GM18517 (cell line): ENCODE data around the gene DMWD.

Experiments used
- ATAC-seq: cut with Tn5 transposase; IDR thresholded peaks from one replicate; pipeline ENCODE4 v1.9.1; 2021; ENCODE audit warnings: mild to moderate bottlenecking, moderate library complexity; ENCODE audit not compliant: unreplicated experiment

Gene DMWD, protein sequence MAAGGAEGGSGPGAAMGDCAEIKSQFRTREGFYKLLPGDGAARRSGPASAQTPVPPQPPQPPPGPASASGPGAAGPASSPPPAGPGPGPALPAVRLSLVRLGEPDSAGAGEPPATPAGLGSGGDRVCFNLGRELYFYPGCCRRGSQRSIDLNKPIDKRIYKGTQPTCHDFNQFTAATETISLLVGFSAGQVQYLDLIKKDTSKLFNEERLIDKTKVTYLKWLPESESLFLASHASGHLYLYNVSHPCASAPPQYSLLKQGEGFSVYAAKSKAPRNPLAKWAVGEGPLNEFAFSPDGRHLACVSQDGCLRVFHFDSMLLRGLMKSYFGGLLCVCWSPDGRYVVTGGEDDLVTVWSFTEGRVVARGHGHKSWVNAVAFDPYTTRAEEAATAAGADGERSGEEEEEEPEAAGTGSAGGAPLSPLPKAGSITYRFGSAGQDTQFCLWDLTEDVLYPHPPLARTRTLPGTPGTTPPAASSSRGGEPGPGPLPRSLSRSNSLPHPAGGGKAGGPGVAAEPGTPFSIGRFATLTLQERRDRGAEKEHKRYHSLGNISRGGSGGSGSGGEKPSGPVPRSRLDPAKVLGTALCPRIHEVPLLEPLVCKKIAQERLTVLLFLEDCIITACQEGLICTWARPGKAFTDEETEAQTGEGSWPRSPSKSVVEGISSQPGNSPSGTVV

GRCh38 chr19:45792470-45793177, at the start of gene DMWD:
Gene DMWD, minus strand, starts transcription at chr19:45792845. Its CDS starts 89 bp downstream, at chr19:45792756.
- ATAC-seq, result peak; percentile 86

DNA sequence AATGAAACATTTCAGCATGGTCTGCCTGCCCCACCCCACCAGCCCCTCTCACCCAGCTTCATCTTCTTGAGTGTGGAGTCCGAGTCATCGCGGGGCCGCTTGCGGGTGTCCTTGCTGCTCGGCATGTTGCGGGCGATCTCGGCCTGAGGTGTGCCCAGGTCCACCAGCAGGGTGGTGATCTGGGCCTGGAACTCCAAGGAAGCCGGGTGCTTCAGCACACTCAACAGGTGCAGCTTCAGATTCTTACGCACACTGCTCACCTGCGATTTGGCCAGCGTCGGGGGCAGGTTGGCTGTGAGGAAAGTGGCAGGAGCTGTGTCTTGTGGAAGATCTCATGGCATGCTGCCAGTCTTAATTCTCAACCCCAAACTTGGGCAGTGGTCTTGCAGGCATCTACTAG, 49.6 kb upstream of the DMWD start:
- no peak for ATAC-seq

DNA sequence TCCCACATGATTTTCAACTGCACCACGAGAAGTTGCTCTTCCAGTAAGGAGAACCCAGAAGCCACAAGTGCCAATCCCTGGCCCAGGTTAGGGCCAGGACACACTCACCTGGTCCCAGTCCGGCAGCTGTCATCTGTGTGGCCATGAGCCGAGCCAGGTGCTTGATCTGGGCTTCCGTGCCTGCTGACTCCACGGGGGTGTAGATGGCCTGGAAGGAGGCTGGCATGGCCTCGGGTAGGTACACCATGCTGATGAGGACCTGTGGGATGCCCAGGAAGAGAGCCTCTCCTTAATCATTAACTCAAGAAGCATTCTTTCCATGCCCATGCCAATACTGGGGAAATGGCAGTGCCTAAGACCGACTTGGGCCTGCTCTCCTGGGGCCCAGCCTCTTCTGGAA, 42.3 kb upstream of the DMWD start:
- ATAC-seq, result no peak

DNA sequence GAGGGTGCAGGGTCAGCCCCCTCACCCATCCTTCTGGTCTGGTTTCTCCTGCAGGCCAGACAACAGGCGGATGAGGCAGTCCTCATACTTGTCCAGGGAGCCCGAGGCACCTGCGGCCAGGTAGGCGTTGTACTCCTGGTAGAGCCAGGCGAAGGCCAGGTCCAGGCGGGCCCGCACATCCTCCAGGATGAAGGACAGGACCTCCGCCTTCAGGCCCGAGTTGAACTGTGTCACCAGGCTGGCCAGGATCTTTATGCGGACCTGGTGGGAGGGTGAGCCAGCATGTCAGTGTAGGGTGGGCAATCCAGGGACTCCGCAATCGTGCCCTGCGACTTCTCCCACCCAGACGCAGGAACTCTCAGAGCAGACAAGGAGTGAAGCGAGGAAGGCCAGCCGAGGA, 36.3 kb upstream of the DMWD start:
- no peak for ATAC-seq

DNA sequence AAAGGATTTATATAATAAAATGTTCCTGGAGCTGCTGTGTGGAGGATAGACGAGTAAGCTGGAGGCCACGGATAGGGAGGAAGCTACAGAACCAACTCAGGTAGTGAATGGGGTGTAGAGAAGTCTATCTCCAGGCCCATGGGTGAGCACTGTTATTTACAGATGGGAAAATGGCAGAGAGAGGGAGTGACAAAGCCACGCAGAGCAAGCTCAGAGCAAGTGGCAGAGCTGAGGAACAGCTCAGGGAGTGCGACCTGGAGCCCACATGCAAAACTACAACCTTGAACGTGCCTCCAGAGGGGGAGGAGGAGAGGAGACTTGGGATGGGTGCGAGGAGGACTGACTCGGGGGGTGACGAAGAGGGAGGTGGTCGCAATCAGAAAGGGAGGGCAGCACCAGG, 35.9 kb upstream of the DMWD start:
- no peak for ATAC-seq

- ATAC-seq, result no peak
These were observed 34.9 kb upstream of the DMWD start for GRCh38 chr19:45827459-45828093.

DNA sequence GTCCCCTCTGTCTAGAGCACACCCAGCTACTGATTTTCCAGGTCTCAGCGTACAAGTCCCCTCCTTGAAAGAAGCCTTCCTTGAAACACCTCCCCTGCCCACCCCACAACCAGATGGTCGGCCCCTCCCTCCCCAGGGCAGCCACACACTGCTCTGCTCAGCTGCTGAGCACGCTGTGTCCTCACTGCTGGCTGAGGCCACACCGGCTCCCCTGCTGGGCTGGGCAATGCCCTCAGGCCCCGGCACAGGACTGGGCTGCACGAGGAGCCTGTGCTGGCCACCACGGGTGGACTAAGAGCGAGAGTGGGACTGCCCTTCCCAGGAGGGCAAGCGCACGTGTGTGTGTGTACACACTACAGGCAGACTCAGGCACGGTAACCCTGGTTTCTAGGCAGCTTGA, 34.3 kb upstream of the DMWD start:
- no peak for ATAC-seq

GRCh38 chr19:45825917-45826893, 33.6 kb upstream of the DMWD start:
- no peak for ATAC-seq

DNA sequence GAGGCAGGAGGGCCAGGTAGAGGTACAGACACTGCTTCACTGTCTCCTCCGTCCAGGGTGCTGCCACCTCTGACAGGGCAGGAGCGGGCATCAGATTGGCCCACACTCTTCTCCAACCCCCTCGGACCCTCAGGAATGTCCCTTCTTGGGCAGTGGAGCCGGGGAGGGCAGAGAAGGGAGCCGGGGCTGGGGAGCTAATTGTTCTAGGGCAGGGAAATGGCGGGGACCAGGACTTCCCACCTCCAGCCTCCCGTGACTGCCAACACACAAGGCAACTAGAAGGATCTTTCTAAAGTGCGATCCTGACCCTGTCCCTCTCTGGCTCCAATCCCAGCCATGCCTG, 32.6 kb upstream of the DMWD start:
- ATAC-seq, result no peak

- no peak for ATAC-seq
These were observed 32.1 kb upstream of the DMWD start for GRCh38 chr19:45824531-45825262.

GRCh38 chr19:45824041-45824471, 31.4 kb upstream of the DMWD start:
- ATAC-seq, result no peak

DNA sequence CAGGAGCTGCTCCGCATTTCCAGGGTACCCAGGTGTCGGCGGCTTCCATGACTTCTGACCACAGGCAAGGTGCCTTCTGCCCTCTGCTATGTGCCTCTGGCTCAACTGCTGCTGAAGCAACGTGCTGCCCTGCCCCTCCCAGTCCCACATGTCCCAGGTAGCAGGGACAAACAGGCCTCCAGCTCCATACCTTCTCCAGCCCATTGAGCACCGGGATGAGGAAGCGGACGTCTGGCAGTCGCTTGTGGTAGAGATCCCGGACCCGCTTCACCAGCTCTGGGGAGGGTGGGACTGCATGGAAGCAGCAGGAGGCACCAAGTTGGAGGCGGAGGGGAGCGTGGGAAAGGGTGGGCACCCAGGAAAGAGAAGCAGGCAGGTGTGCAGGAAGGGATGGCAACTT, 30.5 kb upstream of the DMWD start:
- ATAC-seq, result no peak

GRCh38 chr19:45822716-45823115, 30.1 kb upstream of the DMWD start:
- no peak for ATAC-seq

DNA sequence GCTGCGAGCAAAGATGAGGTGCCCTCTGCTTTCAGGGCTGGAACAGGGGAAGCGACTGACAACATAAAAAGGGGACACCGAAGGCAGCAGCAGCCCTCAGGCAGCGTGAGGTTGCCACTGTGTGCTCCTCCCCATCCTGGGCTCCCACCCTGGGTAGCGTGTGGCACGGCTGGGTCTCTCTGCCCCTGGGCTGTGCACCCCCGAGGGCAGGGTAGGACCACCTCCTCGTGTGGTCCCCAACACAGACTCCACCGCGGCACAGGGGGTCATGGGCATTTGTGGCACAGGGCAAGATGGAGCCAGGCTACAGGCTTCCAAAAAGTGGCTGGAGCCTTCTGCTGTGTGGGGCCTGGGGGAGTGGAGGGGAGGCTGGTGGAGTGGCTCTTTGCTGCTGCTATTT, 28.9 kb upstream of the DMWD start:
- ATAC-seq, result no peak

DNA sequence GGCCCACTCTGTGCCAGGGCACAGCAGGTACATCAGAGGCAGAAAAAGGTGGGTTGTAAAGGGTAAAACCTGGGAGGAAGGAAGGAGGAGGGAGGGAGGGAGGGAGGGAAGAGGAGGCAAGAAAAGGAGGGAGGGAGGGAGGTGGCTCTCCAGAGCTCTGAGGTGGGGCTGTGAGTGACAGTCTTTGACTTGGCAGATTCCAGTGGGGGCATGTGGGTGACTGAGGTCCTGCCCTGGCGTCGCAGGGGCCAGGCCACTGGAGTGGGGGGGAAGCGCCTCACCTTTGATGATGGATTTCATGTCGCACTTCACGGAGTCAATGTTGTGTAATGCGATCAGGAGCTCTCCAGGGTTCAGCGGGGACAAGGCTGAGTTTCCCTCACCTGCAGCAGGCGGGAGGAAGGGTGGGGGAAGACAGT, 28.5 kb upstream of the DMWD start:
- no peak for ATAC-seq

DNA sequence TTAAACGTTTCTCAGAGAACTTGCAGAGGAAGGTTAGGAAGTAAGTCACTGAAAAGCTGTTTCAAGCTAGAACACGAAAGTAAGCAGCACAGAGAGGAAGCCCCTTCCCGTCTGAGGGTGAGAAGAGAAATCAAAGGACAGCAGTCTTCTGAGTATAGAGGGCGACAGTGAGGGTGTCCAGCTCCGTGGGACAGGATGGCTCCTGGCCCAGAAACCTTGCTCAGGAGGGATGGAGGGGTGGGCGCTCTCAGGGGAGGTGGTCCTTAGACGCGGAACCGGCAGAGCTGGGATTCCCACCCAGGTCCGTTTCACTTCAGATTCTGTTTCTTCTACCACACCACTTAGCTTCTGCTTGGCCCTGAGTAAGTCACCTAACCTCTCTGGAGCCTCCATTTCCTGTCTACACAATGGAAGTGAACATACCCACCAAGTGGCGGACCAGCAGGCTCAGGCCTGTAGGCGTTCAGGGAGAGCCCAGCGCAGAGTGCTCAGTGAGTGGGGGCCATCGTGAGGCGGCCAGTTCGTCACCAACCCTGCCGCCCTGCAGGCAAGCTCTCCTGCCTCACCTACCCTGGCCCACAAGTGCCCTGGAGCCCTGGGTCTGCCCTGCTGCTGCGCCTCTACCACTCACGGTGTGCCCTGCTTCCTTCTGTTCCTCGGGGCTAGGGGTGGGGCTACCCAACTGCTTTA, 27.9 kb upstream of the DMWD start:
- ATAC-seq, result no peak

GRCh38 chr19:45819769-45820168, 27.1 kb upstream of the DMWD start:
- ATAC-seq, result no peak

GRCh38 chr19:45817725-45818301, 25.2 kb upstream of the DMWD start:
- ATAC-seq, result no peak
